ENCODE data around the gene TMEM87B.
A peak's percentile ranks its signal among the peaks of the same experiment; 100 is the strongest.

TMEM87B gene

DNA sequence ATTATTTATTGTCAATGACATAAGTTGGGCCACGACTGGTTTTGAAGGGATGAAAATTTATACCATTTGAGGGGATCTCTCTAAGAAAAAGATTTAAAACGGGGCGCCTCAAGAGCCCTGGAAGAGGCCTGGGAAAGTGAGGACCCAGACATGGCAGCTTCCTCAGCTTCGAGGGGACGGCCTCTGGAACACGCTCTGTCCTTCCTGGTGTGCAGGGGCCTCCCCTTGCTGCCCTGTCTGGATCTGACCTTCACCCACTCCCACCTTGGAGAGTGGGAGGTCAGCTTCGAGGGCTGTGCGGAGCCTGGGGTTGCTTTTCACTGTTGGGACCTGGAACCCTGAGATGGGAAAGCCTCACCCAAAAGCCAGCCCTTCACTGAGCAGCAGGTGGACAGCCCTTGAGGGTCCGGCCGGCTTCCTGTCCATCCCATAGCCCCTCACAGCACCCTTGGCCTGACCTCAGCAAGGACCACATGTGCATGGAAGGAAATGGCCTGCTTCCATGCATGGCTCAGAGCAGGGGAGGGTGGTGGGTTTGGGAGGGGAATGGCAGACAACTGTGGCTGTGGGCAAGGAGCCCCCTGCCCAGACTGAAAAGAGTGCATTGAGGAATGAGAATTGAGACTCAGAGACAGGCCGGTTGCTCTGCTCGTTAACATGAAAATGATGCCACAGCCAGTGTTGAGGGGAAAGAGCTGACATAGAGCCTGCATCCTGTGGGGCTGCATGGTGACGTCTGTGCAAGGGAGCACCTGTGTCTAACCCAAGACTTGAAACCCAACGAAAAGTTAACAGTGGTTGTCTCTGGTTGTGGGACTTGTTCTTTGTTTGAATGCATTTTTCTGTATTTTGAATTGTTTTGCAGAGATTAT, 99.4 kb downstream of the TMEM87B start:
- H3K36me3 ChIP-seq (ENCODE audit: control insufficient read depth in 2 of 2, insufficient read depth in 2 of 2, low read length in 2 of 2) = no peaks in the 10 kb centered on the region
- H3K27me3 ChIP-seq (ENCODE audit: control insufficient read depth in 2 of 2, insufficient read depth in 2 of 2, low read length in 2 of 2) = no peaks in the 10 kb centered on the region
- no peaks in the 10 kb centered on the region for H3K4me1 ChIP-seq (ENCODE audit: control insufficient read depth in 2 of 2, insufficient read depth in 2 of 2, low read length in 2 of 2)
- H3K9me3 ChIP-seq (ENCODE audit: control insufficient read depth in 2 of 2, low read length in 2 of 2) = no peaks in the 10 kb centered on the region
- H3K4me3 ChIP-seq (ENCODE audit: low read length in 2 of 2) = no peak overlapping the region
- H3K9ac ChIP-seq (ENCODE audit: low read depth in 1 of 2, low read length in 2 of 2) = no peak overlapping the region
- no peak overlapping the region for H3K27ac ChIP-seq (ENCODE audit: low read depth in 2 of 2, low read length in 2 of 2)

DNA sequence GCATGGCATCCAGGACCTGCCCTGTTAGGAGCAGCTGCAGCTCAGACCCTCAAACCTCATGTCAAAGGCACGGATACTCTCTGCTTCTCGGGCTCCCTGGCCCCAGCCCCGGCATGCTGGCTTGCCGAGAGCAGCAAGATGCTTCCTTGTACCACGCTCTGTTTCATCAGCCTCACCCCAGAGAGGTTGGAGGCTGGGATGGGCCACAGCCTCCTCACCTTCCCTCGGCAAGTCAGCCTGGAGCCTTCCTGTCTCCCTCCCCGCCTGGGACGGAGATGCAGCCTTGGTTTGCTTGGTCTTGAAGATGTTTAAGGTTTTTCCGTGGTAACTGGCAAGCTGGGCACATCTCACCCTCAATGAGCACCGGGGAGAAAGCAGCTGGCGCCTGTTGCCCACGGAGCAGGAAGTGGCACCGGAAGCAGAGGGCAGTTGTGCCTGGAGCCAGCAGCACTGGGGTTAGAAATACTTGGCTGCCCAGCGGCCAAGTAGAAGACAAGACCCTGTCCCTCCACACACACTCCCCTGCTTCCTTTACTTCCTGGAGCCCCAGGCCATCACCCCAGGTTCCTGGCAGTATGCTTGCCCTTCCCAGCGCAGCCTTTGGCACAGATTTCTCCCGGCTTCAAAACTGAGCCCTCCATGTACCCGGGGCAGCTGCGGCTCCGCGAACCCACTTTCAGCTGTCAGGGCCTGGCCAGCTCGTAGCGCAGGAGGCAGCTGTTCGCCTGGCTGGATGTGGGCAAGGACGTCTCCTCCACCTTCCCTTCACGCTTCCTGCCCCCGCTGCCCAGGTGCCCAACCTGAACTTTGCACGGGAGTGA, 100.5 kb downstream of the TMEM87B start:
- Histone ChIP-seq H3K9ac (ENCODE audit: low read depth in 1 of 2, low read length in 2 of 2) (no peak overlapping the region), H3K9me3 (ENCODE audit: control insufficient read depth in 2 of 2, low read length in 2 of 2) (no peaks in the 10 kb centered on the region), H3K27ac (ENCODE audit: low read depth in 2 of 2, low read length in 2 of 2) (peak overlapping the region in 1 of 2 donors; percentile 9), H3K36me3 (ENCODE audit: control insufficient read depth in 2 of 2, insufficient read depth in 2 of 2, low read length in 2 of 2) (no peaks in the 10 kb centered on the region), H3K4me1 (ENCODE audit: control insufficient read depth in 2 of 2, insufficient read depth in 2 of 2, low read length in 2 of 2) (no peaks in the 10 kb centered on the region), H3K4me3 (ENCODE audit: low read length in 2 of 2) (no peak overlapping the region), H3K27me3 (ENCODE audit: control insufficient read depth in 2 of 2, insufficient read depth in 2 of 2, low read length in 2 of 2) (no peaks in the 10 kb centered on the region)

DNA sequence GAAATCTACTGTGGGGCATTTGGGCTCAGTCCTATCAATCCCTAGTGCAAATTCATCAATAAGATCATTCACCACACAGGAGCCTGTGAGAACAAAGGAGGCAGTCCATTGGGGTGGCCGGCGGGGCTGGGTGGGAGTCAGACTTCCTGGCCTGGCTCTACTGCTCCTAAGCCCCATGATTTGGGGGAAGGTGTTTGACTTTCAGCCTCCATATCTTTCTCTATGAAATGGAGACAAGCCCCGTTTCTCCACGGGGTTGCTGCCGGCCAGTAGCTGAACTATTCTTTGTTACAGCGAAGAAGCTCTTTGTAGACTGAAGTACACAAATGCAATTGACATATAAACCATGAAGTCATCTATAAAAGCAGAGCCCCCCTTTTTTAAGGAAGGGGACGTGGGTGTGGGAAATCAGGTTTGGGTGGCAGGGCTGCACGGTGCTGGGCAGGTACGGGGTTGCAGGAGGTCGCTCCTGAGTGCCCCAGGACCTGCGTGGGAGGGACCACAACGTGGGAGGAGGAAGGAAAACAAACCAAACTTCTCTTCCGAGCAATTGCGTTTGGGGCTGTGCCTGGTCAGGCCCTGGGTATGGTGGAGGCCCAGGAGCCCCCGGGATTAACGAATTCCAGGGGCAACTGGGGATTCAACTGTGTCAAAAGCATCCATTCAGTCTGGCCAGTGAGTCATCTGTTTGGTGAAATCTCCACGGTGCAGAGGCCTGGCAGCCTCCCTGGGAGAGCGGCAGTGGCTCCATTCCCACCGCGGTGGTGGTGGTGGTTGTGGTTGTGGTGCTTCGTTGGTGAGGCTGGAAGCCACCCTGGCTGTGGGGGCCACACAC, 101.3 kb downstream of the TMEM87B start:
- Histone ChIP-seq H3K27me3 (ENCODE audit: control insufficient read depth in 2 of 2, insufficient read depth in 2 of 2, low read length in 2 of 2) (no peaks in the 10 kb centered on the region), H3K4me1 (ENCODE audit: control insufficient read depth in 2 of 2, insufficient read depth in 2 of 2, low read length in 2 of 2) (no peaks in the 10 kb centered on the region), H3K27ac (ENCODE audit: low read depth in 2 of 2, low read length in 2 of 2) (no peak overlapping the region), H3K9me3 (ENCODE audit: control insufficient read depth in 2 of 2, low read length in 2 of 2) (no peaks in the 10 kb centered on the region), H3K9ac (ENCODE audit: low read depth in 1 of 2, low read length in 2 of 2) (no peak overlapping the region), H3K4me3 (ENCODE audit: low read length in 2 of 2) (no peak overlapping the region), H3K36me3 (ENCODE audit: control insufficient read depth in 2 of 2, insufficient read depth in 2 of 2, low read length in 2 of 2) (no peaks in the 10 kb centered on the region)

DNA sequence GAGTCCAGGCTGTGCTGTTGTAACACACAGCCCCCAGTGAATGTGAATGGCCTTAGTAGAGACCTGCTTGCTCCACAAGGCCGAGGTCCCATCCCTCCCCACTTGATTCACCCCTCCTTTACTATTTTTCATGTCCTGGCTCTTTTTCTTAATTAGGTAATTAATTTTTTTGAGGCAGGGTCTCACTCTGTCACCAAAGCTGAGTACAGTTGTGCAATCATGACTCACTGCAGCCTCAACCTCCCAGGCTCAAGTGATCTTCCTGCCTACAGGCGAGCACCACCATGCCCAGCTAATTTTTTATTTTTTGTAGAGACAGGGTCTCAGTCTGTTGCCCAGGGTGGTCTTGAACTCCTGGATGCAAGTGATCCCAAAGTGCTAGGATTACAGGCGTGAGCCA, 102.4 kb downstream of the TMEM87B start:
- Histone ChIP-seq H3K9me3 (ENCODE audit: control insufficient read depth in 2 of 2, low read length in 2 of 2) (no peaks in the 10 kb centered on the region), H3K4me1 (ENCODE audit: control insufficient read depth in 2 of 2, insufficient read depth in 2 of 2, low read length in 2 of 2) (no peaks in the 10 kb centered on the region)

DNA sequence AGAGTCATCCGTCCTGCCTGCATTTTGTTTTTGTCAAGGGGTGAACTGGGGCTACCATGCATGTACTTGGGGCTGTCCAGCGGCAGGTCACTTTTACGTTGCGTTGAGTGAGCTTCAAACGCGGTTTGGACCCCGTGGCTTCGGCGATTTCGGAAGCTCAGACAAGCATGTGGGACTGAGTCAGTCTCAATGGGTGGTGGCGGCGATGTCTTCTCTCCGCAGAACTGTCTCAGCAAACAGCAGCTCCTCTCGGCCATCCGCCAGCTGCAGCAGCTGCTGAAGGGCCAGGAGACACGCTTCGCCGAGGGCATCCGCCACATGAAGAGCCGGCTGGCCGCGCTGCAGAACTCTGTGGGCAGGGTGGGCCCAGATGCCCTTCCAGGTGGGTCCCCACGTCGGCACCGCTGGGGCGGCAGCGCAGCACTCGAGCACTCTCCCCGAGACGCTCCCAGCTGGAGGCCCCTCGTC, 104.4 kb downstream of the TMEM87B start:
- Histone ChIP-seq H3K4me3 (ENCODE audit: low read length in 2 of 2) (no peak overlapping the region), H3K27ac (ENCODE audit: low read depth in 2 of 2, low read length in 2 of 2) (no peak overlapping the region), H3K9ac (ENCODE audit: low read depth in 1 of 2, low read length in 2 of 2) (no peak overlapping the region), H3K4me1 (ENCODE audit: control insufficient read depth in 2 of 2, insufficient read depth in 2 of 2, low read length in 2 of 2) (no peaks in the 10 kb centered on the region), H3K36me3 (ENCODE audit: control insufficient read depth in 2 of 2, insufficient read depth in 2 of 2, low read length in 2 of 2) (no peaks in the 10 kb centered on the region), H3K27me3 (ENCODE audit: control insufficient read depth in 2 of 2, insufficient read depth in 2 of 2, low read length in 2 of 2) (no peaks in the 10 kb centered on the region), H3K9me3 (ENCODE audit: control insufficient read depth in 2 of 2, low read length in 2 of 2) (no peaks in the 10 kb centered on the region)

More for the DNA sequence above, 102.4 kb downstream of the TMEM87B start:
- Histone ChIP-seq H3K9ac (ENCODE audit: low read depth in 1 of 2, low read length in 2 of 2) (no peak overlapping the region), H3K27me3 (ENCODE audit: control insufficient read depth in 2 of 2, insufficient read depth in 2 of 2, low read length in 2 of 2) (no peaks in the 10 kb centered on the region), H3K36me3 (ENCODE audit: control insufficient read depth in 2 of 2, insufficient read depth in 2 of 2, low read length in 2 of 2) (no peaks in the 10 kb centered on the region), H3K4me3 (ENCODE audit: low read length in 2 of 2) (no peak overlapping the region), H3K27ac (ENCODE audit: low read depth in 2 of 2, low read length in 2 of 2) (no peak overlapping the region)

DNA sequence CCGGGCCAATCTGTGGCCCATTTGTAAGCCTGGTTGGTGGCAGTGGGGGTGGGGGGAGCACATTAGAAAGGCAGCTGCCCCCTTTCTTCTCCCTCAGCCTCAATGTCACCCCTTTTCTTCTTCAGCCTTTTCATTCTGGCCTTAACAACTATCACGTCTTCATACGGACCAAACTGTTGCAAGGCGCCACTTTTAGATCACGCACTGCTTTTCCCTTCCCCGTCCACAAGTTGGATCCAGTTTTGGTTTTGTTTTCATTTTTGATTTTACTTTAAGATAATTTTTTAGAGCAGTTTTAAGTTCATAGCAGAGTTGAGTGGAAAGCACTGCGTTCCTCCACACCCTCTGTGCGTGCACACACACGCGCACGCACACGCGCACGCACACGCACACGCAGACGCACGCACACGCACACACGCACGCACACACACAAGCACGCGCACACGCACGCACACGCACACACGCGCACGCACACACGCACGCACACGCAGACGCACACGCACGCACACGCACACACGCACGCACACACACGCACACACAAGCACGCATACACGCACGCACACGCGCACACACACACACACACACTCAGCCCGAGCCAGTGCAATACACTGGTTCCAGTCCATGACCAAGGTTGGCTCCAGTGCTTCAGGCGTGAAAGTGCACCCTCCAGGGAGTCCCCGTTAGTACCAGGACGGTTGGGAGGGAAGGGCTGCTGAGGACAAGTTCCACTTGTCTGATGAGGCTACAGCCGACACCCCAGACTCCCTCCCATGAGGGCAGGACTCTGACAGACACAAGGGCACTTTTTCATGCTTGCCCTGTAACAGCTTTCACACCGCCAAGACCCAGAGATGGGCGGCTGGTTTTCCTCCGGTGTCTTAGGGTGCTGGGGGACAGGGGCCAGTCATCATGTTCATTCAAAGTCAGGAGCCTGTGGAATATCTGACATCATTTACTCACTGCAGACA, 105.5 kb downstream of the TMEM87B start:
- Histone ChIP-seq H3K27me3 (ENCODE audit: control insufficient read depth in 2 of 2, insufficient read depth in 2 of 2, low read length in 2 of 2) (no peaks in the 10 kb centered on the region), H3K9me3 (ENCODE audit: control insufficient read depth in 2 of 2, low read length in 2 of 2) (no peaks in the 10 kb centered on the region), H3K4me3 (ENCODE audit: low read length in 2 of 2) (no peak overlapping the region), H3K36me3 (ENCODE audit: control insufficient read depth in 2 of 2, insufficient read depth in 2 of 2, low read length in 2 of 2) (no peaks in the 10 kb centered on the region), H3K27ac (ENCODE audit: low read depth in 2 of 2, low read length in 2 of 2) (no peak overlapping the region), H3K9ac (ENCODE audit: low read depth in 1 of 2, low read length in 2 of 2) (no peak overlapping the region), H3K4me1 (ENCODE audit: control insufficient read depth in 2 of 2, insufficient read depth in 2 of 2, low read length in 2 of 2) (no peaks in the 10 kb centered on the region)

DNA sequence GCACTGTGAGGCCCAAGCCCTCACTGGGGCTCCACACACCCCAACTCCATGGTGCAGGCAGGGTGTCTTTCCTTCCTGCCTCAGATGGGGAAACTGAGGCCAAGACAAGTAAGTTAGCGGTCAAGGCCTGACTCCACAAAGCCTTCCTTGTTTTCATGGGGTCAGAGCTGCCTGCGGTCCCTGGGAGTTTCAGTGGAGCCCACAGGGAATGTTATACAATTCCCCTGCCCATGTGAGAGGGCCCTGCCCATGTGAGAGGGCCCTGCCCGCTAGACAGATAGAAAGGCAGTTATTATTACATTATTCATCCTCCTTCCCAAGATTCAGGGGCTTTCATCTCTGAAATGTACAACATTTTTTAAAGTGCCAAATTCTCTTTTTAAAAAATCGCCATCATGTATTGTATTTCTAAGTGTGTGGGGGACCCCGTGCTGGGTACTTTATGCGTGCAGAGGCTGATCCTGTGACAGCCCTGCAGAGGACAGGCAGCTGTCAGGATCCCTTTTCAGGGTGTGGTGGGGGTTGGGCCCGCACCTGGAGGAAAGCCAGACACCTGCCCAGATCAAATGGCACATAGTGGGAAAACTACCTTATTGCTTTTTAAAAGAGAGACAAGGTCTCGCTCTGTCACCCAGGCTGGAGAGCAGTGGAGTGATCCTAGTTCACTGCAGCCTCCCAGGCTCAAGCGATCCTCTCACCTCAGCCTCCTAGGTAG, 106.5 kb downstream of the TMEM87B start:
- Histone ChIP-seq H3K9ac (ENCODE audit: low read depth in 1 of 2, low read length in 2 of 2) (no peak overlapping the region), H3K27ac (ENCODE audit: low read depth in 2 of 2, low read length in 2 of 2) (no peak overlapping the region), H3K27me3 (ENCODE audit: control insufficient read depth in 2 of 2, insufficient read depth in 2 of 2, low read length in 2 of 2) (no peaks in the 10 kb centered on the region), H3K4me3 (ENCODE audit: low read length in 2 of 2) (no peak overlapping the region), H3K9me3 (ENCODE audit: control insufficient read depth in 2 of 2, low read length in 2 of 2) (no peaks in the 10 kb centered on the region), H3K4me1 (ENCODE audit: control insufficient read depth in 2 of 2, insufficient read depth in 2 of 2, low read length in 2 of 2) (no peaks in the 10 kb centered on the region), H3K36me3 (ENCODE audit: control insufficient read depth in 2 of 2, insufficient read depth in 2 of 2, low read length in 2 of 2) (no peaks in the 10 kb centered on the region)

DNA sequence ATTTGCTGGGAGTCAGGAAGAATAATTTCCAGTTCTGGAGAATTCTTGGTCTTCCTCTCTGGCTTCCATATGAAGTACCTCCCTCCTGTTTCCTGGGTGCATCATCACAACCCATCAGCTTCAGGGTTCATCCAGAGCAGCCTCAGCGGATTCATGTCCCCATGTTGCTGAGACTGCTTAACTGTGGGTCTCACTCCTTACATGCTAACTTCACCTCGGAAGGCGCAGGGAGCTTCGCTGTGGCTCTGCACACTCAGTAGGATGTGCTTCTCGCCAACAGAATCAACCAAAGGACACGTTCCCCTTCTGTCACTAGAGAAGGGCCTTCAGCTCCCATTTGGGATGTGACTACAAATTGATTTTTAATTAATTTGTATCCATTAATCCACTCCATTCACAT, 107.3 kb downstream of the TMEM87B start:
- Histone ChIP-seq H3K4me3 (ENCODE audit: low read length in 2 of 2) (no peak overlapping the region), H3K36me3 (ENCODE audit: control insufficient read depth in 2 of 2, insufficient read depth in 2 of 2, low read length in 2 of 2) (no peaks in the 10 kb centered on the region), H3K27ac (ENCODE audit: low read depth in 2 of 2, low read length in 2 of 2) (no peak overlapping the region), H3K27me3 (ENCODE audit: control insufficient read depth in 2 of 2, insufficient read depth in 2 of 2, low read length in 2 of 2) (no peaks in the 10 kb centered on the region), H3K4me1 (ENCODE audit: control insufficient read depth in 2 of 2, insufficient read depth in 2 of 2, low read length in 2 of 2) (no peaks in the 10 kb centered on the region), H3K9ac (ENCODE audit: low read depth in 1 of 2, low read length in 2 of 2) (no peak overlapping the region), H3K9me3 (ENCODE audit: control insufficient read depth in 2 of 2, low read length in 2 of 2) (no peaks in the 10 kb centered on the region)

DNA sequence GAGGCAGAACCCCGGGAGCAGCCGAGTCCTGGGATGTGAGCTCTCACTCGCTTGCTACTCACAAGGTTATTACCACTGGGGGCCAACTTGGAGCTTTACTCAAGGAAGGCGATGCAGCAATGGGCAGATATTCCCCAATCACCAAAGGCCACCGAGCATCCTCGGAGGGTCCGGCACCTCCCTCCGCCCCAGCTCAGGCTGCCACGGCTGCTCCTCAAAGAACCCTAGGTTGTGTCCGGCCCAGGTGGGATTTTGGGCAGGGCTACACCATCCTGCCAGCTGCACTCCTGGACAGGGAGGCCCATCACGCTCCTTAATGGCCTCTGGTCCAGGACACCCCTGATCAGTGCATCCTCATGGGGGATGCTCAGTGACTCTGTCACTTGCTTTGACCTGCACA, 107.9 kb downstream of the TMEM87B start:
- no peak overlapping the region for H3K27ac ChIP-seq (ENCODE audit: low read depth in 2 of 2, low read length in 2 of 2)
- no peaks in the 10 kb centered on the region for H3K4me1 ChIP-seq (ENCODE audit: control insufficient read depth in 2 of 2, insufficient read depth in 2 of 2, low read length in 2 of 2)
- no peaks in the 10 kb centered on the region for H3K27me3 ChIP-seq (ENCODE audit: control insufficient read depth in 2 of 2, insufficient read depth in 2 of 2, low read length in 2 of 2)
- no peaks in the 10 kb centered on the region for H3K36me3 ChIP-seq (ENCODE audit: control insufficient read depth in 2 of 2, insufficient read depth in 2 of 2, low read length in 2 of 2)
- no peak overlapping the region for H3K9ac ChIP-seq (ENCODE audit: low read depth in 1 of 2, low read length in 2 of 2)
- no peaks in the 10 kb centered on the region for H3K9me3 ChIP-seq (ENCODE audit: control insufficient read depth in 2 of 2, low read length in 2 of 2)
- H3K4me3 ChIP-seq (ENCODE audit: low read length in 2 of 2) = no peak overlapping the region

Data from mucosa of rectum (tissue), 2 donors.